Measurements from ENCODE around the gene ATG10. TPM values are rescaled to one million over a fixed set of nuclear protein-coding genes. Genes with fewer than 3 reads are reported as not detected.

Gene ATG10
- total and polyA plus RNA-seq, 2 of the 13 experiments (the other 11 are each of a cell fraction or from before 2014, with no cell fraction given), result 2.0 to 5.7 TPM

DNA sequence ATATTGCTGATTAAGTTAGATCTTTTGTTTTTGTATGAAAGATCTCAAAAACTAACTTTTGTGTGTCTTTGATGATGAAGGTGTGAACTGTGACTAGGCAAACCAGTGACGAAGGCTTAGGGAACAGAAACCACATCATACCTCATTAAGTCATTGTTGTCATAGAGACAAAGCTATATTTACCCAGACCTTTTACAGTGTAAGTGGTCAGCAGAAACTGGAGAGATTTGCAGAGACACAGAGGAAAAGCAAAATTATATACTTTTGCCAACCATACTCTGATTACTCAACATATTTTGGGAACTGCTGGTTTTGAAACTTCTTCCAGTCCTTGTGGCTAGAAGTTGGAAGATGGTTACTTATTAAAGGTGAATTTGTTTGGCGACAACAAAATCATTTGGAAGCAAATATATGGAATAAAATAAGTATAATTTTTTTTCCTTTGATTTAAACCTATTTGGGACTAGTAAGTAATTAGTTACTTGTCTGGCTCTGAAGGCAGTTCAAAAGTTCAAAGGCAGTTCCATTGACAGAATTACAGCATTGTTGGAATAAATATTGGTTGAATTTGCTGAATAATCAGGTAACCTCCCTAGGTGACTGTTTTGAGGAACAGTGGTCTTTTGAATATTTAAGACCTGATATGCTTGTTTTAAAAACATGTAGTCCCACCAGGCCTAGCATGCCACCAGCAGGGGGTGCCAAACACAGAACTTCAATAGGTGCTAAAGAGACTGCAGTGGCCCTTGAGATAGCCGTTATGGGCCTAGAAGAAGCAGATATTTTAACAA, 202.5 kb downstream of the ATG10 start (continued):
- peak; percentile 38; the same call in 1 of the 2 replicates for TF ChIP-seq STAG1 (CRISPR knock-in tag; IDR thresholded peaks at IDR 0.05)
- no peak for TF ChIP-seq FOXC1 (CRISPR knock-in tag; IDR thresholded peaks at IDR 0.05; ENCODE audit: borderline replicate concordance)
- no peak for TF ChIP-seq JARID2 (CRISPR knock-in tag; IDR thresholded peaks at IDR 0.05; ENCODE audit: insufficient replicate concordance)
- no peak for TF ChIP-seq PRPF4 (IDR thresholded peaks at IDR 0.05; ENCODE audit: low read depth, low read length, poor library complexity, severe bottlenecking)
- TF ChIP-seq SMC3 (IDR thresholded peaks at IDR 0.05; ENCODE audit: low read length), result peak; percentile 70
- TF ChIP-seq GTF3A (CRISPR knock-in tag; conservative IDR thresholded peaks at IDR 0.05), result no peak
- peak; percentile 39; the same call in 1 of the 2 replicates for TF ChIP-seq RAD21 (CRISPR knock-in tag; IDR thresholded peaks at IDR 0.05)
- no peak for TF ChIP-seq TBX3 (IDR thresholded peaks at IDR 0.05; ENCODE audit: borderline replicate concordance)

DNA sequence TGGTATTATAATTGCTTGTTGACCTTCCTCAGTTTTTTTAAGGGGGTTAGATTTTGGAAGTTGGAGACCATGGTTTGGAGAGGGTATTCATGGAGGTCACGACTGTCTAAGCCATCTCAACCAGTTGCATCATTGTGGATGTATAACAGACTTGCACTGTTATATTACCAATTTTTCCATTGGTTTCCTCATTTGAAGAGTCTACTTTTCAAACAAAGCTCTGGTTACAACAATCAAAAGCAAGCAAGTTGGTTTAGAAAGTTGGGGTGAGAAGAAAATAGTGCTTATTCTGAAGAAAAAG, 203.0 kb downstream of the ATG10 start:
- DNase-seq (ENCODE audit: low spot score), result no peak
- H3K27me3 ChIP-seq (ENCODE audit: control insufficient read depth in 1 of 2, insufficient read depth in 2 of 2, low read length in 2 of 2), result no peaks in the 10 kb centered on the region
- no peaks in the 10 kb centered on the region for H3K79me2 ChIP-seq (ENCODE audit: insufficient read depth, low read length)
- no peak overlapping the region for H2AFZ ChIP-seq (ENCODE audit: low read length)
- TF ChIP-seq, protein P1, sequence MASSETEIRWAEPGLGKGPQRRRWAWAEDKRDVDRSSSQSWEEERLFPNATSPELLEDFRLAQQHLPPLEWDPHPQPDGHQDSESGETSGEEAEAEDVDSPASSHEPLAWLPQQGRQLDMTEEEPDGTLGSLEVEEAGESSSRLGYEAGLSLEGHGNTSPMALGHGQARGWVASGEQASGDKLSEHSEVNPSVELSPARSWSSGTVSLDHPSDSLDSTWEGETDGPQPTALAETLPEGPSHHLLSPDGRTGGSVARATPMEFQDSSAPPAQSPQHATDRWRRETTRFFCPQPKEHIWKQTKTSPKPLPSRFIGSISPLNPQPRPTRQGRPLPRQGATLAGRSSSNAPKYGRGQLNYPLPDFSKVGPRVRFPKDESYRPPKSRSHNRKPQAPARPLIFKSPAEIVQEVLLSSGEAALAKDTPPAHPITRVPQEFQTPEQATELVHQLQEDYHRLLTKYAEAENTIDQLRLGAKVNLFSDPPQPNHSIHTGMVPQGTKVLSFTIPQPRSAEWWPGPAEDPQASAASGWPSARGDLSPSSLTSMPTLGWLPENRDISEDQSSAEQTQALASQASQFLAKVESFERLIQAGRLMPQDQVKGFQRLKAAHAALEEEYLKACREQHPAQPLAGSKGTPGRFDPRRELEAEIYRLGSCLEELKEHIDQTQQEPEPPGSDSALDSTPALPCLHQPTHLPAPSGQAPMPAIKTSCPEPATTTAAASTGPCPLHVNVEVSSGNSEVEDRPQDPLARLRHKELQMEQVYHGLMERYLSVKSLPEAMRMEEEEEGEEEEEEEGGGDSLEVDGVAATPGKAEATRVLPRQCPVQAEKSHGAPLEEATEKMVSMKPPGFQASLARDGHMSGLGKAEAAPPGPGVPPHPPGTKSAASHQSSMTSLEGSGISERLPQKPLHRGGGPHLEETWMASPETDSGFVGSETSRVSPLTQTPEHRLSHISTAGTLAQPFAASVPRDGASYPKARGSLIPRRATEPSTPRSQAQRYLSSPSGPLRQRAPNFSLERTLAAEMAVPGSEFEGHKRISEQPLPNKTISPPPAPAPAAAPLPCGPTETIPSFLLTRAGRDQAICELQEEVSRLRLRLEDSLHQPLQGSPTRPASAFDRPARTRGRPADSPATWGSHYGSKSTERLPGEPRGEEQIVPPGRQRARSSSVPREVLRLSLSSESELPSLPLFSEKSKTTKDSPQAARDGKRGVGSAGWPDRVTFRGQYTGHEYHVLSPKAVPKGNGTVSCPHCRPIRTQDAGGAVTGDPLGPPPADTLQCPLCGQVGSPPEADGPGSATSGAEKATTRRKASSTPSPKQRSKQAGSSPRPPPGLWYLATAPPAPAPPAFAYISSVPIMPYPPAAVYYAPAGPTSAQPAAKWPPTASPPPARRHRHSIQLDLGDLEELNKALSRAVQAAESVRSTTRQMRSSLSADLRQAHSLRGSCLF (CRISPR knock-in tag; IDR thresholded peaks at IDR 0.05; ENCODE audit: borderline replicate concordance), result no peak
- TF ChIP-seq, protein P2, sequence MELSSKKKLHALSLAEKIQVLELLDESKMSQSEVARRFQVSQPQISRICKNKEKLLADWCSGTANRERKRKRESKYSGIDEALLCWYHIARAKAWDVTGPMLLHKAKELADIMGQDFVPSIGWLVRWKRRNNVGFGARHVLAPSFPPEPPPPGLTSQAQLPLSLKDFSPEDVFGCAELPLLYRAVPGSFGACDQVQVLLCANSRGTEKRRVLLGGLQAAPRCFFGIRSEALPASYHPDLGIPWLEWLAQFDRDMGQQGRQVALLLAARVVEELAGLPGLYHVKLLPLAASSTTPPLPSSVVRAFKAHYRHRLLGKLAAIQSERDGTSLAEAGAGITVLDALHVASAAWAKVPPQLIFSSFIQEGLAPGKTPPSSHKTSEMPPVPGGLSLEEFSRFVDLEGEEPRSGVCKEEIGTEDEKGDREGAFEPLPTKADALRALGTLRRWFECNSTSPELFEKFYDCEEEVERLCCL (CRISPR knock-in tag; IDR thresholded peaks at IDR 0.05; ENCODE audit: borderline replicate concordance), result no peak
- TF ChIP-seq ZNF20 (CRISPR knock-in tag; IDR thresholded peaks at IDR 0.05), result no peak
- no peak for TF ChIP-seq NKX3-1 (CRISPR knock-in tag; IDR thresholded peaks at IDR 0.05)
- no peak for TF ChIP-seq KLF6 (CRISPR knock-in tag; IDR thresholded peaks at IDR 0.05)
- TF ChIP-seq ZNF562 (CRISPR knock-in tag; IDR thresholded peaks at IDR 0.05; ENCODE audit: borderline replicate concordance), result no peak
- H3K4me3 ChIP-seq (replicated peaks in 1 of 3; ENCODE audit: insufficient read depth in 1 of 3, low read depth in 2 of 3, low read length in 3 of 3), result no peak overlapping the region
- ATAC-seq, result no peak; the same call in 2 of the 3 replicates
- no TSS peak for BruUV-seq (replicated peaks)
- POLR2A ChIA-PET, result no interaction called here
- no peaks in the 10 kb centered on the region for H3K9me3 ChIP-seq (ENCODE audit: low read length)
- H3K27ac ChIP-seq (ENCODE audit: extremely low read length, insufficient read depth, low read length), result no peak overlapping the region
- FAIRE-seq, result no peak
- no peaks in the 10 kb centered on the region for H3K36me3 ChIP-seq (replicated peaks in 1 of 2; ENCODE audit: control insufficient read depth in 1 of 2, insufficient read depth in 2 of 2, low read length in 2 of 2)
- H3K4me1 ChIP-seq (ENCODE audit: insufficient read depth, low read length), result no peaks in the 10 kb centered on the region
- H3K4me2 ChIP-seq (ENCODE audit: low read depth, low read length), result no peak overlapping the region
- intact Hi-C loops (cut with micrococcal nuclease; ENCODE audit: unreplicated experiment), result loop anchor here (1.0 to 10.0 kb wide), 2 partner anchors 50 to 1390 kb away; no protein-coding TSS in a partner anchor
- in situ Hi-C loops (cut with HindIII; ENCODE audit: extremely low pct_ligation_motif_present, low pct_unique_long_range_greater_than_20kb), result loop anchor here (10.0 kb wide), 1 partner anchor 50 kb away; no protein-coding TSS in a partner anchor
- CTCF ChIA-PET (ENCODE audit: low intra/inter-chr PET ratio, low total read pairs), result interaction anchor here (1.0 to 2.2 kb wide), 2 partner anchors 51 to 1389 kb away, joined by 3 to 19 read pairs; no protein-coding TSS in a partner anchor
- H4K20me1 ChIP-seq (ENCODE audit: insufficient read depth, low read length), result no peaks in the 10 kb centered on the region
- no peak overlapping the region for H3K9ac ChIP-seq (ENCODE audit: insufficient read depth, low read depth, low read length)
- 100% methylated on average over 1 of the region's 1 CpG for WGBS (ENCODE audit: low lambda C conversion rate)
